Endothelial cell of umbilical vein (primary cell): Measurements from ENCODE around the gene CNTN5. TPM values are rescaled to one million over a fixed set of nuclear protein-coding genes. Genes with fewer than 3 reads are reported as not detected.

ENCODE experiments used
- BruUV-seq: library from RNA; stranded (reverse); fragments of 400-500 nt; replicated peaks from 2 replicates; lab custom pipeline; 2021; lab: Mats Ljungman, UMichigan
- CTCF ChIA-PET: fragments of 300-600, 350-600 bp; sonication (Branson Sonifier 250); formaldehyde crosslinking; loops from one replicate; lab custom pipeline; 2021; ENCODE audit warnings: antibody characterized with exemption, inconsistent platforms; lab: Charles Lee
- POLR2A ChIA-PET: fragments of 300-600, 350-600 bp; sonication (Branson Sonifier 250); formaldehyde crosslinking; loops from one replicate; lab custom pipeline; 2021; ENCODE audit warnings: antibody characterized with exemption, inconsistent platforms; lab: Charles Lee
- DNase-seq: peaks from one replicate; pipeline ENCODE4 v3.0.0-alpha.2; 2011; ENCODE audit warnings: low read depth, low spot score
- FAIRE-seq: peaks from 2 replicates; lab custom pipeline; 2011; peaks lifted over from hg19 to GRCh38; lab: Jason Lieb, UNC
- H2AFZ ChIP-seq: 2 replicates; pipeline ENCODE4 v1.6.0; 2012; ENCODE audit warnings: low read depth, low read length, control low read depth, inconsistent platforms
- H3K27ac ChIP-seq: 2 replicates; pipeline ENCODE4 v1.5.1; 2011; ENCODE audit warnings: low read depth, mild to moderate bottlenecking, control low read depth, low read length, moderate library complexity; ENCODE audit not compliant: insufficient read depth
- H3K27me3 ChIP-seq, 2 experiments: 2 replicates each; pipeline versions ENCODE4 v1.6.0 to v1.6.1; 2011; ENCODE audit warnings: low read length in 2 of 2, mixed read lengths in 1 of 2; ENCODE audit not compliant: control insufficient read depth in 2 of 2, insufficient read depth in 2 of 2
- H3K36me3 ChIP-seq, 2 experiments: 2 replicates in 1 of 2; 3 replicates in 1 of 2; pipeline ENCODE4 v1.5.1; 2011; ENCODE audit warnings: low read length in 2 of 2, mild to moderate bottlenecking in 1 of 2, moderate library complexity in 1 of 2; ENCODE audit not compliant: control insufficient read depth in 2 of 2, insufficient read depth in 2 of 2; ENCODE audit errors: extremely low read depth in 1 of 2
- H3K4me1 ChIP-seq: 3 replicates; pipeline ENCODE4 v1.5.1; 2011; ENCODE audit warnings: mild to moderate bottlenecking, low read length; ENCODE audit not compliant: control insufficient read depth, insufficient read depth; ENCODE audit errors: extremely low read depth
- H3K4me2 ChIP-seq: 2 replicates; pipeline ENCODE4 v1.6.1; 2011; ENCODE audit warnings: low read length, control low read depth, mixed read lengths; ENCODE audit not compliant: insufficient read depth
- H3K4me3 ChIP-seq, 3 experiments: fragments of 200-600 bp in 1 of 3; sonication (generic), shearing (Covaris generic) in 1 of 3; replicated peaks in 1 of 3; 2 replicates each; pipeline ENCODE4 v1.5.1; 2011 to 2016; ENCODE audit warnings: control low read depth in 3 of 3, low read length in 3 of 3, mild to moderate bottlenecking in 2 of 3, inconsistent platforms in 1 of 3, low read depth in 1 of 3, moderate library complexity in 1 of 3; ENCODE audit not compliant: insufficient read depth in 1 of 3
- H3K79me2 ChIP-seq: 2 replicates; pipeline ENCODE4 v1.6.0; 2012; ENCODE audit warnings: low read length, inconsistent platforms; ENCODE audit not compliant: control insufficient read depth, insufficient read depth
- H3K9ac ChIP-seq: replicated peaks from 2 replicates; pipeline ENCODE3; 2011; ENCODE audit warnings: low read length, control low read depth; ENCODE audit not compliant: insufficient read depth; ENCODE audit errors: extremely low read depth
- H3K9me1 ChIP-seq: replicated peaks from 3 replicates; pipeline ENCODE4 v1.6.0; 2011; ENCODE audit warnings: mild to moderate bottlenecking, low read length; ENCODE audit not compliant: control insufficient read depth, insufficient read depth; ENCODE audit errors: extremely low read depth
- H3K9me3 ChIP-seq: replicated peaks from 2 replicates; pipeline ENCODE4 v1.5.1; 2012; ENCODE audit warnings: low read length, inconsistent platforms; ENCODE audit not compliant: control insufficient read depth, insufficient read depth
- H4K20me1 ChIP-seq: replicated peaks from 2 replicates; pipeline ENCODE3; 2011; ENCODE audit warnings: mild to moderate bottlenecking, low read length; ENCODE audit not compliant: control insufficient read depth, insufficient read depth; ENCODE audit errors: extremely low read depth
- EZH2 ChIP-seq: IDR thresholded peaks from 2 replicates; pipeline ENCODE4 v1.6.1; 2012; ENCODE audit warnings: borderline replicate concordance, low read depth, mild to moderate bottlenecking, moderate library complexity, low read length, inconsistent platforms; ENCODE audit not compliant: severe bottlenecking
- FOS ChIP-seq: IDR thresholded peaks from 2 replicates; pipeline ENCODE4 v1.6.1; 2011; ENCODE audit warnings: mild to moderate bottlenecking, low read length, moderate library complexity, borderline replicate concordance; ENCODE audit not compliant: insufficient read depth
- GATA2 ChIP-seq: IDR thresholded peaks from 2 replicates; pipeline ENCODE4 v1.7.0; 2011; ENCODE audit warnings: low read depth, mild to moderate bottlenecking, moderate library complexity, mixed read lengths, low read length; ENCODE audit not compliant: insufficient read length, insufficient read depth
- JUN ChIP-seq: IDR thresholded peaks from 2 replicates; pipeline ENCODE4 v1.6.1; 2011; ENCODE audit warnings: borderline replicate concordance, low read depth; ENCODE audit not compliant: insufficient read length, insufficient read depth
- MYC ChIP-seq: IDR thresholded peaks from one replicate; pipeline ENCODE4 v1.6.1; 2011; ENCODE audit warnings: mild to moderate bottlenecking, low read depth, low read length
- POLR2A ChIP-seq: IDR thresholded peaks from 2 replicates; pipeline ENCODE4 v1.6.1; 2012; ENCODE audit warnings: low read depth, mild to moderate bottlenecking, control low read depth, low read length
- POLR2AphosphoS5 ChIP-seq: IDR thresholded peaks from 2 replicates; pipeline ENCODE4 v1.6.1; 2012; ENCODE audit warnings: low read depth, mild to moderate bottlenecking, control low read depth, low read length, moderate library complexity; ENCODE audit not compliant: insufficient read depth
- dilution Hi-C: fragments of 300-500 bp; cut with MboI; formaldehyde crosslinking; loops from one replicate; pipeline ENCODE4 v1.15.0; 2019; ENCODE audit warnings: low sequenced_read_pairs; ENCODE audit not compliant: extremely low pct_ligation_motif_present
- intact Hi-C: fragments of 100-400 bp; cut with micrococcal nuclease; formaldehyde crosslinking; loops from one replicate; pipeline ENCODE4 v1.10.0; 2022
- polyA plus RNA-seq, 4 experiments: library from polyadenylated mRNA; depleted of rRNA in 3 of 4; stranded (reverse) in 3 of 4; unstranded in 1 of 4; fragments of >200 nt; gene quantifications; 2 replicates each; pipeline versions ENCODE4 v1.2.1 to v1.2.3, GENCODE V29; 2011 to 2012; ENCODE audit warnings: missing spikeins in 1 of 4
- total RNA-seq: library from RNA; stranded (reverse); gene quantifications from 2 replicates; pipeline ENCODE4 v1.2.3, GENCODE V29; 2021
- TF ChIP-seq, protein P1 (sequence below): IDR thresholded peaks from 2 replicates; pipeline ENCODE4 v1.6.1; 2011; ENCODE audit not compliant: insufficient read depth, insufficient read length
- TF ChIP-seq, protein P2 (sequence below), 2 donors: IDR thresholded peaks; 1 replicate in 1 of 2; 2 replicates in 1 of 2; pipeline ENCODE4 v1.5.1; 2011; ENCODE audit warnings: low read length in 2 of 2, mild to moderate bottlenecking in 2 of 2, moderate library complexity in 2 of 2, control low read depth in 1 of 2, inconsistent platforms in 1 of 2, low read depth in 1 of 2; ENCODE audit not compliant: insufficient read depth in 1 of 2; ENCODE audit errors: extremely low read depth in 1 of 2

Gene CNTN5
- total and polyA plus RNA-seq, 2 donors (not counting 3 experiments of a cell fraction or from before 2014, with no cell fraction given) = not detected

- H3K36me3 ChIP-seq = no peaks in the 10 kb centered on the region
- CTCF ChIA-PET = no interaction called here
These were observed 798.2 kb downstream of the CNTN5 start for GRCh38 chr11:99818991-99819390.

More at GRCh38 chr11:99818991-99819390, 798.2 kb downstream of the CNTN5 start:
- Histone ChIP-seq H3K27me3 (no peaks in the 10 kb centered on the region), H3K4me2 (no peak overlapping the region), H3K27ac (no peak overlapping the region), H2AFZ (no peak overlapping the region), H3K9me3 (peaks cover 2% of the 10 kb centered on the region), H4K20me1 (no peaks in the 10 kb centered on the region), H3K9ac (no peak overlapping the region), H3K4me1 (no peaks in the 10 kb centered on the region), H3K4me3 (no peak overlapping the region), H3K79me2 (no peaks in the 10 kb centered on the region), H3K9me1 (peaks cover 2% of the 10 kb centered on the region)
- POLR2A ChIA-PET = no interaction called here
- dilution Hi-C loops (no loop called here), intact Hi-C loops (no loop called here)
- DNase-seq = no peak
- no peak for TF ChIP-seq EZH2
- no peak for TF ChIP-seq GATA2
- TF ChIP-seq JUN = no peak
- TF ChIP-seq, protein P1, sequence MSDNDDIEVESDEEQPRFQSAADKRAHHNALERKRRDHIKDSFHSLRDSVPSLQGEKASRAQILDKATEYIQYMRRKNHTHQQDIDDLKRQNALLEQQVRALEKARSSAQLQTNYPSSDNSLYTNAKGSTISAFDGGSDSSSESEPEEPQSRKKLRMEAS = no peak
- TF ChIP-seq MYC = no peak
- no peak for TF ChIP-seq POLR2A
- TF ChIP-seq POLR2AphosphoS5 = no peak
- TF ChIP-seq, protein P2, sequence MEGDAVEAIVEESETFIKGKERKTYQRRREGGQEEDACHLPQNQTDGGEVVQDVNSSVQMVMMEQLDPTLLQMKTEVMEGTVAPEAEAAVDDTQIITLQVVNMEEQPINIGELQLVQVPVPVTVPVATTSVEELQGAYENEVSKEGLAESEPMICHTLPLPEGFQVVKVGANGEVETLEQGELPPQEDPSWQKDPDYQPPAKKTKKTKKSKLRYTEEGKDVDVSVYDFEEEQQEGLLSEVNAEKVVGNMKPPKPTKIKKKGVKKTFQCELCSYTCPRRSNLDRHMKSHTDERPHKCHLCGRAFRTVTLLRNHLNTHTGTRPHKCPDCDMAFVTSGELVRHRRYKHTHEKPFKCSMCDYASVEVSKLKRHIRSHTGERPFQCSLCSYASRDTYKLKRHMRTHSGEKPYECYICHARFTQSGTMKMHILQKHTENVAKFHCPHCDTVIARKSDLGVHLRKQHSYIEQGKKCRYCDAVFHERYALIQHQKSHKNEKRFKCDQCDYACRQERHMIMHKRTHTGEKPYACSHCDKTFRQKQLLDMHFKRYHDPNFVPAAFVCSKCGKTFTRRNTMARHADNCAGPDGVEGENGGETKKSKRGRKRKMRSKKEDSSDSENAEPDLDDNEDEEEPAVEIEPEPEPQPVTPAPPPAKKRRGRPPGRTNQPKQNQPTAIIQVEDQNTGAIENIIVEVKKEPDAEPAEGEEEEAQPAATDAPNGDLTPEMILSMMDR (IDR thresholded peaks at IDR 0.05; ENCODE audit: extremely low read depth in 1 of 2, insufficient read depth in 1 of 2, low read depth in 1 of 2, low read length in 2 of 2) = no peak
- no peak for TF ChIP-seq FOS
- FAIRE-seq = no peak
- no TSS peak for BruUV-seq
